GM12874 (cell line): ENCODE results near the gene ATP11A.

Source experiments
- CTCF ChIP-seq: IDR thresholded peaks from 2 replicates; pipeline ENCODE4 v1.5.1; 2011; ENCODE audit warnings: low read depth, mild to moderate bottlenecking, control low read depth, low read length, moderate library complexity; ENCODE audit not compliant: insufficient read depth

Gene ATP11A

GRCh38 chr13:112836940-112837339, 147.1 kb downstream of the ATP11A start:
- no peak for TF ChIP-seq CTCF

GRCh38 chr13:112837371-112838037, 147.7 kb downstream of the ATP11A start:
- no peak for TF ChIP-seq CTCF

GRCh38 chr13:112838038-112838841, 148.4 kb downstream of the ATP11A start:
- TF ChIP-seq CTCF, result no peak

GRCh38 chr13:112838842-112839117, 148.9 kb downstream of the ATP11A start:
- TF ChIP-seq CTCF, result no peak

- no peak for TF ChIP-seq CTCF
Observed at GRCh38 chr13:112839356-112840105, 149.7 kb downstream of the ATP11A start.

GRCh38 chr13:112840472-112841302, 150.8 kb downstream of the ATP11A start:
- no peak for TF ChIP-seq CTCF
